Endothelial cell of umbilical vein (primary cell): ENCODE results near the gene ACTR3C.

ENCODE experiments used
- CTCF ChIP-seq, 2 donors: IDR thresholded peaks; 1 replicate in 1 of 2; 2 replicates in 1 of 2; pipeline ENCODE4 v1.5.1; 2011; ENCODE audit warnings: low read length in 2 of 2, mild to moderate bottlenecking in 2 of 2, moderate library complexity in 2 of 2, control low read depth in 1 of 2, inconsistent platforms in 1 of 2, low read depth in 1 of 2; ENCODE audit not compliant: insufficient read depth in 1 of 2; ENCODE audit errors: extremely low read depth in 1 of 2
- EZH2 ChIP-seq: IDR thresholded peaks from 2 replicates; pipeline ENCODE4 v1.6.1; 2012; ENCODE audit warnings: borderline replicate concordance, low read depth, mild to moderate bottlenecking, moderate library complexity, low read length, inconsistent platforms; ENCODE audit not compliant: severe bottlenecking
- JUN ChIP-seq: IDR thresholded peaks from 2 replicates; pipeline ENCODE4 v1.6.1; 2011; ENCODE audit warnings: borderline replicate concordance, low read depth; ENCODE audit not compliant: insufficient read length, insufficient read depth
- POLR2A ChIP-seq: IDR thresholded peaks from 2 replicates; pipeline ENCODE4 v1.6.1; 2012; ENCODE audit warnings: low read depth, mild to moderate bottlenecking, control low read depth, low read length
- POLR2AphosphoS5 ChIP-seq: IDR thresholded peaks from 2 replicates; pipeline ENCODE4 v1.6.1; 2012; ENCODE audit warnings: low read depth, mild to moderate bottlenecking, control low read depth, low read length, moderate library complexity; ENCODE audit not compliant: insufficient read depth

DNA sequence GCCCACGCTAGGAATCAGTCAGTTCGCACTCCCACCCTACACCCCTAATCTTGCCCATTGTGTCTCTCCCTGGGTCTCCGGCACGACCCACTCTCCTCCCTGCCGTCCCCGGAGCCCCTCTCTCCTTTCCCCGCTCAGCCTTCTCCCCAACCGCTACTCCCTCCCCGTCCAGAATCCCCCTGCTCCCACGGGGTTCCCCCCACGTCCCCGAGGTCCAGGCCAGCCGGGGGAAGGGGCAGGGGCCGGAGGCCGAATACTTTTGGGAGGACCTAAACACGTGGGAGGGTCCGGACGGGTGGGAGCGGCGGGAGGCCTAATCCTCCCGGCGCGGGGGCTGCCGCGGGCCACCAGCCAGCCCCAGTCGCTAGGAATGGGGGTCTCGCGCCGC lies 17.5 kb upstream of the ACTR3C start:
- TF ChIP-seq CTCF (IDR thresholded peaks at IDR 0.05; ENCODE audit: extremely low read depth in 1 of 2, insufficient read depth in 1 of 2, low read depth in 1 of 2, low read length in 2 of 2) (no peak), POLR2AphosphoS5 (no peak), EZH2 (no peak), POLR2A (no peak), JUN (no peak)
